SW 1271 (cell line): Measurements from ENCODE around the gene OXT.

ENCODE experiments used
- DNase-seq, 2 experiments: peaks; one replicate each; lab custom pipeline; 2025; lab: John Stamatoyannopoulos, UW

Gene OXT

DNA sequence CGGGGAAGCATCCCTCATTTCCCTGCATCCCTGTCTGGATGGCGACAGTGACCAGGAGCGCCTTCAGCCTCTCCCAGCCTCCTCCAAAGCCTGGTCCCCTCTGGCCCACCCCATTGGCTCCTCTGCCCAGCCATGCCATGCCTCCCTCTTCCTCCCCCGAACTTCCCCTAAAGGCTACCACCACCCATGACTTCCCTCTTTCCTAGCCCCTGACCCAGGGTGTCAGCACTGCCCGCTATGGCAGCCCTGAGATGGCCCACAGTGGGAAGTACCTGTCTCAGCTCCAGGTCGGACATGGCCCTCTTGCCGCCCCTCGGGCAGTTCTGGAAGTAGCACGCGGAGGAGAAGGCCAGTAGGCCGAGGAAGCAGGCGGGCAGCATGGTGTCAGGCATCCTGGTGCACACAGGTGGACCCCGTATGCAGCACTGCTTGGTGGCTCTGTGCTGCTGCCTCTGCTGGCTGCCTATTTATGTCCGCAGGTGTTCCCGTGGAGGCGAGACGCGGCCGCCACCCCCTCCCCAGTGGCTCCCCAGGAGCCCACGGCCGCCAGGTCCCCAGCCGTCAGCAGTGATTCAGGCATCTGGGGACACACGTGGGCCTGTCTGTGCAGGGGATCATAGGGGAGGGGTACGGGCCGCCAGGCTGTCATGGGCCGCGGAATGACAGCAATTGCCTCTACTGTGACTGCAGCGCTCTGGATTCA lies 13.0 kb downstream of the OXT start, which contains the start of gene AVP:
AVP (minus strand) TSS at position 442 of the 703 bp plus-strand sequence; CDS start at position 392, 50 bp downstream.
- no peak for DNase-seq

DNA sequence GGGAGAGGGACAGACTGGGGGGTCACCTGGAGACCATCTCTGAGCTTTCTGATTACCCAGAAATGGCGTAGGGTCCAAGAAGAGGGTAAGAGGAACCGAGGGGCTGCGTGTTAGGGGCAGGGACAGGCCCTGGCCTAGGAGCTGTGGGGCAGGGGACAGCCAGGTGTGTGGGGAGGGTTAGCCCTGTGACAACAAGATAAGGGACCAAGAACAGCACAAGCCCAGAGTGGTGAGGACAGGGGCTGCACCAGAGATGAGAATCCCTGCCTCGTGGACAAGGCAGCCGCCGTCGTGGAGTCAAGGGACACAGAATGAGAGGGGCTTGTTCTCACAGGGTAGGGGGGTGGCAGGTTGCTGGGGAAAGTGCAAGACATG lies 13.6 kb downstream of the OXT start:
- no peak for DNase-seq

DNA sequence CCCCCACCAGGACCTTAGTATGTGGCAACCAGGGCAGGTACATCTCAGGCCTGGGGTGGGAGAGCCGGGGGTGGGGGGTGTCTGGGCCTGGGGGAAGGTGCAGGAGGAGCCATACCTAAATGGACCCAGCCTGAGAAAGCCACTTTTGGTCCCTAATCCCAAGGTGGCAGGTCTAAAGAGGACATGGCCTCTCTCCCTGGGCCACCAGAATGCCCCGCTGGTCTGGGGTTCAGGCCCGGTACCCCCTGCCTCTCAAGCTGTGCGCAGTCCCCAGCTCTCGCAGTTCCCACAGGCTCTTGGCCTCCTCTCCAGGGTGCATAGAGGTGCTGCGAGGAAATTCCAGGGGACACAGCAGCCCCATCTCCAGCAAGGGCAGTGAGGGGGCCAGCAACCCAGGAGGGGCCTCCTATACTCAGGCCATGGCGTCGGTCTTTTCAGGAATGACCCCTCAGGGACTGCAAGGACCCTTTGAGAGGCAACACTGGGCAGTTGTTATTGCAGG lies 14.2 kb downstream of the OXT start:
- DNase-seq: no peak

DNA sequence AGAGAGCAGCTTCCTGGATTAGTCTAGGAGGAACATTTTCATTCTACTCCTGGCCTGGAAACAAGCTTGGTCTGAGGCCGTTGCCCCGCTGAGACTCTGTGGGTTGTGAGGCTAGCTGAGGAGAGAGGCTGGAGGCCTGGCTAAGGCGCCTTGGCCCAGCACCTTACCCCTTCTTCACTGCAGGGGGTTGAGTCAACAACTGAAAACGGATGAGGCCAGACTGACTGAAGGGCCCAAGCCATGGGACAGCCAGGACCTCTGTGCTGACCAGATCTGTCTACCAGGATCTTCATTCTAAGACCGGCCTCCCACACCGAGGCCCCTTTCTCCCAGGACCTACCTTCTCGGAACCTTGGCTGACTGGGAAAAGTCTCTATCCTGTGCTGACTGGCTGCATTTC lies 16.6 kb downstream of the OXT start:
- no peak for DNase-seq

DNA sequence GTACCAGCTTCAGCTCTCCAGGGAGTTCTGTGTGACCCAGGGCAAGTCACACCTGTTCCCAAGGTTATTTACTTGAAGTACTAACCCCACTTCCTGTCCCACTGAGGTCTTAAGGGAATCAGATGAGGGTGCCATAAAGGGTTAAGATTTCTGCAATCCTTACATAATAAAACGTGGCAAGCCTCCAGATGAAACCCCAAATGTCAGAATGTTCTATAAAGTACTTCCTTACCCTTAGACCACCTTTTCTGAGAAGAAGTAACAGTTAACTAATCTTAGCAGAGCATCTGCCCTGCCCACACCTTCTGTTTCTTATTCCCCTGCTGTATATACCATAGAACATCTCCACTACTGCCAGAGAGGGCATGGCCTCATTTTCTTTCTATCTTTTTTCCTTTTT lies 19.1 kb downstream of the OXT start:
- no peak for DNase-seq

DNA sequence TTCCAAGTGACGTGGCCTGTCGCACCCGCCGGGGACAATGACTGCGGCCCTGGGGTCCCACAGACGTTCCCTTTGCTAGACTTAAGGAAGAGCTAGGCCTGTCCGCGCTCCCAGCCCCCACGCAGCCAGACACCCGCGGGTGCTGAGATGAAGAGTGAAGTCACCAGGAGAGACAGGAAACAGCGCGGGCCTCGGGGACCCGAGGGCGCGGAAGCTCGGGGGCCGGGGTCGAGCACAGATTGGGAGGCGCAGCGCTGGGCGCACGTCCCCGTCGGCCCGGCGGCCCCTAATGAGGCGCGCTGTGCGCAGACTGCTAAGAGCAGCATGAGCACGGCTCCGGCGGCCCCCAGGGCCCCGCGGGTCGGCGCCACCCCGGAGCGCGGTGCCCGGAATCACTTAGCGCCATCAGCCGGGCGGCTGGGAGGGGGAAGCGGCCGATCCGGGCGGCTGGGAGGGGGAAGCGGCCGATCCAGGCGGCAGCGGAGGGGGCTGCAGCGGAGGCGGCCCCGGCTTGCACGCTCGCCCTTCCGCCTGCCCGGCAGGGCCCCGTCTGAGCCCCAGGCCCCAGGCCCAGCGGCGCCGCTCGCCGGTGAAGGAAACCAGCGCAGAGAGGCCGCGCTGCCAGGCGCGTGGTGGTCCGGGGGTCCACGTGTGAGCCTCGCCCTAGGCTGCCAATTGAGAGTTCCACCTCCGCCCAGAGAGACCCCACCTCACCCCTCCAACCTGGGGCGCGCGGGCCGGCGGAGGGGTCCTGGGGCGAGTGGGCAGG lies 21.4 kb downstream of the OXT start:
- no peak for DNase-seq

DNA sequence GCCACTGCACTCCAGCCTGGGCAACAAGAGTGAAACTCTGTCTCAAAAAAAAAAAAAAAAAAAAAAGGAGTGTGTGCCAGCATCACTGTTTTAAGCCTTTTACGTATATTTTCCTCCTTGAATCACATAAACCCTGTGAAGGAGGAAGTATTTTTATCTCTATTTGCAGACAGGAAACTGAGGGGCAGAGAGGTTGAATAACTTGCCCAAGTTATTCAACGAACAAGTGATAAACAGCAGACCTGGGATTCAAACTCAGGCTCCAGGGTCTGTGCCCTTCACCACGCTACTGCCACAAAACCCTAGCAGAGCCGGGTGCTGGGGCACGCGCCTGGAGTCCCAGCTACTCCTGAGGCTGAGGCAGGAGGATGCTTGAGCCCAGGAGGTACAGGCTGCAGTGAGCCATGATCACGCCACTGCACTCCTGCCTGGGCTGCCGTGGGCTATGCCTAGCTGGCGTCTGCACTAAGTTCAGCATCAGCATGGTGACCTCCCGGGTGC lies 22.5 kb downstream of the OXT start:
- no peak for DNase-seq

DNA sequence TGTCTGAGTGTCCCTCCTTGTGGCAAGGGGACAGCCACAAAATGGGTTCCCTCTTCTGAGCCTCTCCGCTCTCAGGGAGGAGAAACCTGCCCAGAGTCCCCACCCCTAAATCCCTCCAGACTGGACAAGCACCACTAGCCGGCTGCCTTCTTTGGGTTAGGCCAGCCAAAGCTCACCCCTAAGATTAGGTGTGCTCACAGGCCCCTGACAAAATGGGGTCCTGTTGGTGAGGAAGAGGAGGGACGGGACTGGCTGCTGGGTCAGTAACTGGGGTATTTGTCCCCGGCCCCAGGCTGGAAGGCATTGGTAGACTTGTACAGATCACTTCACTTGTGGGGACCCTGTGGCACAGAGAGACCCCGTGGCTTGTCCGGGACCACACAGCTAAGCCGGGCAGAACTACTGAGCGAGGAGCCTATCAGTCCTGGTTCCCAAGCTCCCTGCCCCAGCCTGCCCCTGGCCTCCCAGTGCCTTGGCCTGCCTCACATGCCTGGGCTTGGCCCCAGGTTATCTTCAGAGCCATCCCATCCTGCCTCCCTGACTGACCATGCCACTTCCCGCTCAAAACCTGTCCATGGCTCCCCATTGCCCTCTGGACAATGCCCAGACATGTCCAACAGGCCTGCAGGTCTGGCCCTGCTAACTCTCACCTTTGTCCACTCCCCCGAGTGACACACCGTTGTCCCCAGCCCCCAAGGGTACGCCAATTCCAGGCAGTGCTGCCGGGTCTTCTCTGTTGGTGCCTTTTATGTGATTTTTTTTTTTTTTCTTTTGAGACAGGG lies 23.6 kb downstream of the OXT start:
- no peak for DNase-seq

DNA sequence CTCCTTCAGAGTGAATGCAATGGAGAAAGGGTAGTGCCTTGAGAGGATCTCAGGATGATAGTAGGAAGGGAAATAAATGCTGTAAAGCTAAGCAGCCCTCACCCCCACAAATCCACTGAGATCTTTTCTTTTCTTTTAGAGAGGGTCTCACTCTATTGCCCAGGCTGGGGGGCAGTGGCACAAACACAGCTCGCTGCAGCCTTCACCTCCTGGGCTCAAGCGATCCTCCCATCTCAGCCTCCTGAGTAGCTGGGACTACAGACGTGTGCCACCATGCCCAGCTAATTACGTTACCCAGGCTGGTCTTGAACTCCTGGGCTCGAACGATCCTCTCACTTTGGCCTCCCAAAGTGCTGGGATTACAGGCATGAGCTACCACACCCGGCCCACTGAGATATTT lies 29.1 kb downstream of the OXT start:
- no peak for DNase-seq

DNA sequence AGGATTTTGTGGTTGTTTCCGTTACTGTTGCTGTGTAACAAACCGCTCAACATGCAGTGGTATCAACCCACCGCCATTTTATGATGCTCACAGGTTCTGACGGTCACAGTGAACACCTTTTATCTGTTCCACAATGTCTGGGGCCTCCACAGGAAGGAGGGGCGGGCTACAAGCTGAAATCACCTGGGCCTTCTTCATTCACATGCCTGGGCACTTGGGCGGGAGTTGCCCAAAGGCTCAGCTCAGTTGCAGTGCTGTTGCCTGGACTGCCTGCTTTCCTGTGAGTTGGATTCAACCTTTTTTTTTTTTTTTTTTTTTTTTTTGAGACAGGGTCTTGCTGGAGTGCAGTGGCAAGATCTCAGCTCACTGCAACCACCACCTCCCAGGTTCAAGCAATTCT lies 29.8 kb downstream of the OXT start:
- no peak for DNase-seq

DNA sequence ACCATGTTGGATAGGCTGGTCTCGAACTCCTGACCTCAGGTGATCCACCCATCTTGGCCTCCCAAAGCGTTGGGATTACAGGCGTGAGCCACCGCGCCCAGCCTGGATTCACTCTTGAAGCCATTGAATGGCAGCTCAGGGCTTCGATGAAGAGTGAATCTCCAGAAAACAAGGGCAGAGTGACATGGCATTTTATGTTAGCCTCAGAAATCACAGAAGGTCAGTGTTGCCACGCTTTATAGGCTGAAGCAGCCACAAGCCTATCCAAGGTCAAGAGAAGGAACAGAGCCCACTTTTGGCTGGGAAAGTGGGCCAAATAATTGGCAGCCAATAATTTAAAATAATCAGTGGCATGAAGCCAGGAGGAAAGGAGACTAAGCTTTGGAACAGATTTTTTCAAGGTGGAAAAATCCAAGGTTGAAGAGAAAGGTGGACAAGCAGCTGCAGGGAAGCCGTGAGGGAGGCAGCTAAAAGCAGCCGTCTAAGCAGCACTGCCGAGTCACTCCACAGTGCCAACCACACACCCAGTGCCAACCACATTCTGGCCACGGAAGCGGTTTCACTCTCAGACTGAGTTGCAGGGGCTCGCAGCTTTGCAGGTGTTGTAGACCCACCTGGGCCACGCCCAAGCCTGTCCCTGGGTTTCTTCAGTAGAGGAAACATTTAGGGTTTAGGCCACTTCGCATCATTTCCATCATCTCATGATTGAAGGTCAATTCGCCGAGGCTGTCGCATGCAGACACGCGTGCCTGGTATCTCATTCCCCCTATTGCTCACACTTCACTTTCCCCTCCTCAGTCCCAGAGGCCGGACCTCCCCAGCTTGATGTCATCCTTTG lies 30.5 kb downstream of the OXT start:
- DNase-seq: no peak

DNA sequence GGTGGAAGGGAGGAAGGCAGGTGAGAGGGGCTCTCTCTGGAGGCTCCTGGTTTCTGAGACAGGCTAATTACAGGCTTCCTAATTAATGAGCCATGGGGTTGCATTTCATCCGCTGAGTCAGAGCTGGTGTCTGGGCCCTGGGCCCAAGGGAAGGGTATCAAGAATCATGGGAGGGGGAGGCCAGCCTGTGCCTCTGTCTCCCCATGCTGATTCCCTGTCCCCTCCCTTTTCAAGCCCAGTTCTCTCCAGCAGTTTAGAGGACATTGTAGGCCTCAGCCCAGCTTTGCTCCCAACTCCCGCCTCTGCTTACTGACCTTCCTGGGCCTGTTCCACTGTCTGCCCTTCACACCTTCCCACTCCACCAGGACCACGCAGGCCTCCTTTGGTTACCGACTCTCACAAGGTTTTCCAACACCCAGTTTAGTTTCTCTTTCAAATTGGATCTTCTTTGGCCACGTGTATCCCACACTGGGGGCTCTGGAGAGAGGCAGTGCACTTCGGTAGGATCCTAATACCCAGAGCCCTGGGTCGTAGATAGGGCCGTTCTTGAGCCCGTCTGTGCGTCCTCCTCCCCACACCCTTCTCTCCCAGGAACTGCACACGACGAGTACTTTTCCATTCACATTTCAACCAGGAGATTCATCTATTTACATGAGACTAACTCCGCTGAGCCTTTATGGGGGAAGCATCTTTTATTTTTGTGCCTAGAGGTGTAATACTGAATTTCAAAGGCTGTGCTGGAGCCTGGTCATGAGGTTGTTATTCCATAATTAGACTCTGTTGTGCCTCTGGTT lies 31.4 kb downstream of the OXT start:
- DNase-seq: no peak

DNA sequence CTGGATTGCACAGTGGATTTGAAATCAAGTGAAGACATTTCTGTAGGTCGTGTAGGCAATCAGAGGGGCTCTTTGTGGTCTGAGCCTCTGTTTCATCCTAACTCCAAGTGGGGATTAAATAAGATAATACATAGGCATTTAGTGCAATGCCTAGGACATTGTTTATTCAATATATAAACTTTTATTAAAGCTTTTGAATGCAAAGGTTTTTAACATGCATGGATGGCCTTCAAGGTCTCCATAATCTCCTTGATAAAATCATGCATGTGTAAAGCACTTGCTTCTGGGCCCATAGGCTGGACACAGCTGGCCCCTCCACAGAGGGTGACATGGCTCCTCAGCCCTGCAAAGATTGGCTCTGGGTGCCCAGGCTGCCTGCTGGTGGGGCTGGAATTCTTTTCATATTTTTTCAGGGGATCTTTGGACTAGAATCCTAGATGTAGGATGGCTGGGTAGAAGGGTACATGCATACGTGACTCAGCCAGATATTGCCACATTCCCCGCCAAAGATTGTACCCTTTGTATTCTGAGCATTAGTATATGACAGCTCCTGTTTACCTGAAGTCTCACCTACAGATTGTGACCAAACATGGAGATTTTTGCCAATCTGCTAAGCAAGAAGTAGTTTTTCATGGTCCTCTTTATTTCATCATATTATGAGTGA lies 32.1 kb downstream of the OXT start:
- DNase-seq: no peak

DNA sequence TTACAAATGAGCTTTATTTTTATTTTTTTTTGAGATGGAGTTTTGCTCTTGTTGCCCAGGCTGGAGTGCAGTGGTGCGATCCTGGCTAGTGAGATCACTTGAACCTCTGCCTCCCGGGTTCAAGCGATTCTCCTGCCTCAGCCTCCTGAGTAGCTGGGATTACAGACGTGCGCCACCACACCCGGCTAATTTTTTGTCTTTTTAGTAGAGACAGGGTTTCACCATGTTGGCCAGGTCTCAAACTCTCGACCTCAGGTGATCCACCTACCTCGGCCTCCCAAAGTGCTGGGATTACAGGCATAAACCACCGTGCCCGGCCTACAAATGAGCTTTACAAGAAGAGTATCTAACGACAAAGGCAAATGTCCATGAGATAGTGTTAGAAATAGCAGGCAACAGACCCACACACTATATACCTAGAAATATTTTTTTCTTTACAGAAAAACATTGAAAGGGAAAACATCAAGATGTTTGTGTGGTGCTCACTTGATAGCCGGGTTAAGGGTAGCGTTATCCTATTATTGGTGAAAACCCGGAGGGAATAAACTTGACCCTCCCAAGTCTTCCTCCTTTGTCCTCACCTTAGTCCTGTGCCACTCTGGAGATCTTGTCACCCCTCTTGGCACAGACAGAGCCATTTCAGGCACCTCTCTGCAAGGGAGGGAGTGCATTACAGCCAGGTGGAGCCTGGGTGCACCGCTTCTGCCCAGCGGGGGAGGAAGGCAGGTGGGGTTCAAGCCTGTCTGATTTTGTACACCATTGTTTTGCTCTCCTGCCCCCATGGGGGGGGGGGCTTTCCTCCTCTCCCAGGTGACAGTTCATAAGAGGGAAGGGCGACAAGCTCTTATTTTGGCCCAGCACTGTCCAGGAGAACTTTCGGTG lies 34.1 kb downstream of the OXT start:
- DNase-seq: no peak

DNA sequence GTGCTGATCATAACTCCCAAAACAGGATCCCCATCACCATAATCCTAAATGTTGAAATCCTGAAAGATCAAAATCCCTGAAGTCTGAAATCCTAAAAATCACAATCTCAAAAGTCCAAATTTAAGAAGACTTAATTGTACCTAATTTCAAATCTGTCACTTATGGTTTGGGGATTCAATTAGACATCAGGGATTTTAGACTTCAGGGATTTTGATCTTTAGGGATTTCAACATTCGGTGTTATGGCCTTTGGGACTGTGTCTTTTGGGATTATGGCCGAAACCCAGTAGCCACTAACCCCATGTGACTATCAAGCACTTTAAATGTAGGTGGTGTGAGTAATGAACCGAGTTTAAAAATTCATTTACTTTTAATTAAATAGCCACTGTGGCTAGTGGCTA lies 34.8 kb downstream of the OXT start:
- no peak for DNase-seq

DNA sequence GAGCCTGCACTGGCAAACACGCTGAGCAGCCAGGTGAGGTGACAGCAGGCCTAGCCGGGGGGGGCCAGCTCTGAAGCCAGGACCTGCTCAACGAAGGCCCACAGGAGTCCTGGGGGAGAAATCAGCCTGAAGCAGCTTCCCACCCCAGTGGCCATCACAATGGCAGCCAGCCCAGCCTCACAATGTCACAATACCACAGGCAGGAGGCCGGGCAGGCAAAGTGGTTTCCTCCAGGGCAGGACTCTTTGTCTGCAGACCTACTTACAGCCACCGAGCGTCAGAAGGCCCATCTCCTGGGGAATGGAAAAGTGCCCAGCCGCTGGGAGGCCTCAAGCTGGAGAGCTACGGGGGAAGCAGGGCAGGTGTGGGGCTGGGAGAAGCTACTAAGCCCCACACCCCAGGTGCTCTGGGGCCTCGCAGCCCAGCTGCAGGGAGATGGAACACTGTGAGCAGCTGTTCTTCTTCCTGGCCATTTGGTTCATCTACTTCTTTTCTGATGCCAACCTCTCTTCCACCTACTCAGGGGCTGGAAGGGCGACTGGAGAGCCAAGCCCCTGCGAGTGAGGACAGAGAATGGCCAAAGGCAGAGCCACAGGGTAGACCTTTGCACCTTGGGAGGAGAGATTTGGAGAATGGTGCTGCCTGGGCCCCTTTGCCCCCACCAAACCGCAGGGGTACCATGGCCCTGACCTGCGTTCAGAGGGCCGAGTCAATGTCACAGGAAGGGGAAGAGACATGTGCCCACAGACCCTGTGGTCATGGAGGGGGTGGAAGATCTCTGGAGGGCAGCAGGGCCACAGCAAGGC lies 35.4 kb downstream of the OXT start:
- DNase-seq: no peak

DNA sequence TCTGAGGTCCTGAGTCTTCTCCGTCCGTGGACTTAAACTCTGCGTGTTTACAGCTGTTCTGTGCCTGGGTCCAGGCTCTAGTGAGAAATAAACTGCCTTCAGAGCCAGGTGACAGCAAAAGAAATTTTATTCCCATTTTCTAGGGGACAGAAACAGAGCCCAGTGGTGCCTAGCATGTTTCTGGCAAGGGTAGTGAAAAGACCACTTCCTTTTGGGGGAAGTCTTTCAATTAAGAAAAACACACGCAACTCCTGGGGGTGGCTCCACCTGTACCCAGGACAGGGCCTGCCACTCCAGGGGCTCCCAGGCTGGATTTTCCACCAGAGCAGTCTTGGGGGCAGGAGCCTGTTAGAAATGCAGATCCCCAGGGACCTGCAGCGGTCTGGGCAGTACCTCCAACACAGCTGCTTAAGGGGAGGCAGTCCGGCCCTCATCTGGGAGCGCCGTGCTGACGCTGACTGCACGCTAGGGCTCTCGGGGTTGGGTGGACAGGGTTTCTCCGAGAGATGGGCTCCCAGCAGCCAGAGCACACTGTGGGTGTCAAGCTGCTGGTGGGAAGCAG lies 36.1 kb downstream of the OXT start:
- no peak for DNase-seq
